ENCODE results near the gene PNMT.
A peak's percentile ranks its signal among the peaks of the same experiment; 100 is the strongest.

PNMT gene

GRCh38 chr17:39667945-39668924 lies at the start of gene PNMT:
Gene PNMT (plus strand): TSS chr17:39668453. CDS start chr17:39668476, 23 bp downstream.
- DNase-seq (ENCODE audit: low read depth in 3 of 3, low spot score in 1 of 3), result peak; percentile 15 to 66 (median 38)

GRCh38 chr17:39618956-39619785 lies 49.1 kb upstream of the PNMT start:
- no peak for DNase-seq (ENCODE audit: low read depth in 3 of 3, low spot score in 1 of 3)

- no peak for DNase-seq (ENCODE audit: low read depth in 3 of 3, low spot score in 1 of 3)
Measured at GRCh38 chr17:39619786-39620101, 48.5 kb upstream of the PNMT start.

- peak; percentile 64 to 92 (median 81) for DNase-seq (ENCODE audit: low read depth in 3 of 3, low spot score in 1 of 3)
Measured at GRCh38 chr17:39621523-39622379, 46.5 kb upstream of the PNMT start.

- DNase-seq (ENCODE audit: low read depth in 3 of 3, low spot score in 1 of 3), result no peak
Measured at GRCh38 chr17:39622380-39623006, 45.8 kb upstream of the PNMT start.

- DNase-seq (ENCODE audit: low read depth in 3 of 3, low spot score in 1 of 3), result peak; percentile 54 to 86 (median 70)
Measured at GRCh38 chr17:39623356-39623950, 44.8 kb upstream of the PNMT start.

DNA sequence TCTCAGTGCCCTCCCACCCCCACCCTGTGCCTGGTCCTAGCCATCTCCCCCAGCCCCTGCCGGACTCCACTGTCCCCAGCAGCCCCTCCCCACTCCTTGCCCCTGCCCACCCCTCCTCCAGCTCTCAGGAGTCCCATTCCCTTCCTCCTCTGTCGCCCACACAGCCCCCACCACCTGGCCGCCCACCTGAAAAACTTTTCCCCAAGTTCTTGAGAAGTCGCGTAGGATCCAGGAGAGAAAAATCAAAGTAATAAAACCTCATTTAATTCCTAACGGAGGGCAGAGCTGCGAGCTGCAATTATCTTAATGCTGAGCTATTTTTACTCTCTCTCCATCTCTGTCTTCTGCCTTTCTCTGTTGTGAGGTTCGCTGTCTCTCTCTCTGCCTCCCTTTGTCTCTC lies 43.9 kb upstream of the PNMT start:
- no peak for DNase-seq (ENCODE audit: low read depth in 3 of 3, low spot score in 1 of 3)

DNA sequence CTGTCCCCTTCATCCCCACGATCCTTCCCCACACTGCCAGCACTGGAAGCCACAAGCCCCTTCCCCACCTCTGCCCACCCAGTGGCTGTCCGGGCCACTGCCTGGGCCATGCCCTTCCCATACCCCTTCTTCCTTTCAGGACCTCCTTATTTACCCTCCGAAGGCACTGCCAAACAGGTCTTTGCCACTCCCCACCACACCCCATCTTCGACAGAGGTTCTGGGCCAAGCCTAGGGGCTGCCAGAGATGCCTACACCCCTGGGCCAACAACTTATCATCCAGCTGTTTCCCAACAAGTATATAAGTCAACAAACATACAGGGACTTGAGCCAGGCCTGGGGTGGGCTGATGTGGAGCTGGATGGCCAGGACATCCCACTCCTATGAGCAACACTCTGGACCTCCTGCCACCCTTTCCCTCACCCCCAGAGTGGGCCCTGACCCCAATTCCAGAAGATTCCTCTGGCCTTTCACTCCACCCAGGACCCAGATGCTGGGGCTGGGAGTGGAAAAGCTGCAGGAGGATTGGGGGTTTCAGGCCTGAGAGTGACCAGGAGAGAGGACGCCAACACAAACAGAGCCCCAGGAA lies 43.0 kb upstream of the PNMT start:
- no peak for DNase-seq (ENCODE audit: low read depth in 3 of 3, low spot score in 1 of 3)

DNA sequence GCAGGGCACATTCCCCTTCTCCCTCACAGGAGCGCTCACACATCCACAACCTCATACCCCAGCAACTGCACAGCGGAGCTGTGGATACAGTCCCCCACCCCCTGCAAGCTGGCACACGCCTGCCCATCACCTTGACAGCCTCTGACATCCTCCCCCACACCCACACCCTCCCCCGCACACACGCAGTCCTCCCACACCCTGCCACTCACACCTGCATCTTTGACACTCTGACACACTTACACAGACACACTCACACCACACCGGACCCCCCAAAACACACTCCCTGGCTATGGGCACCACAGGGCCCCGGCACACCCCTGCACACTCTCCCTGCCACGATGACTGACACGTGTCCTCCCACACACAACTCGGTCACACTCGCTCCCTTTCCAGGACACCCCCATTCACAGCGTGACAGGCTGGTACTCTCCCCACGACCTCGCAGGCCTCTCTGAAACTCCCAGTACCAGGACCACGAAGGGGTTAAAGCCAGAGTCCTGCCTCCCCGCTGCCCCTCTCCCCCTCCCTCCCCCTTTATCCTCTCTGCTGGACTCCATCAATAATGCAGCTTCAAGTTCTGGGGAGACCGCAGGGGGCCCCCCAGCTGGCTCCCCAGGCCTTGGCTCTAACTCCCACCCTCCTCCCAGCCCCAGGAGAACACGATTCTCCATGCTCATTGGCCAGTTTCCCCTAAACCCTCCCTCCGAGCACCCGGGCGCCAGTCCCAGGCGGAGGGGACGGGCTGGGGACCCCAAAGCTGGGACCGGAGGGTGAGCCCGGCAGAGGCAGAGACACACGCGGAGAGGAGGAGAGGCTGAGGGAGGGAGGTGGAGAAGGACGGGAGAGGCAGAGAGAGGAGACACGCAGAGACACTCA lies 41.8 kb upstream of the PNMT start, which contains the start of gene PPP1R1B:
Gene PPP1R1B, plus strand, starts transcription at position 782 of the 876 bp plus-strand sequence. CDS start 441 bp downstream, outside the sequence.
- DNase-seq (ENCODE audit: low read depth in 3 of 3, low spot score in 1 of 3), result no peak

- no peak for DNase-seq (ENCODE audit: low read depth in 3 of 3, low spot score in 1 of 3)
Measured at GRCh38 chr17:39627047-39627711, 41.1 kb upstream of the PNMT start.

- DNase-seq (ENCODE audit: low read depth in 3 of 3, low spot score in 1 of 3), result no peak
Measured at GRCh38 chr17:39627712-39628516, 40.3 kb upstream of the PNMT start.

DNA sequence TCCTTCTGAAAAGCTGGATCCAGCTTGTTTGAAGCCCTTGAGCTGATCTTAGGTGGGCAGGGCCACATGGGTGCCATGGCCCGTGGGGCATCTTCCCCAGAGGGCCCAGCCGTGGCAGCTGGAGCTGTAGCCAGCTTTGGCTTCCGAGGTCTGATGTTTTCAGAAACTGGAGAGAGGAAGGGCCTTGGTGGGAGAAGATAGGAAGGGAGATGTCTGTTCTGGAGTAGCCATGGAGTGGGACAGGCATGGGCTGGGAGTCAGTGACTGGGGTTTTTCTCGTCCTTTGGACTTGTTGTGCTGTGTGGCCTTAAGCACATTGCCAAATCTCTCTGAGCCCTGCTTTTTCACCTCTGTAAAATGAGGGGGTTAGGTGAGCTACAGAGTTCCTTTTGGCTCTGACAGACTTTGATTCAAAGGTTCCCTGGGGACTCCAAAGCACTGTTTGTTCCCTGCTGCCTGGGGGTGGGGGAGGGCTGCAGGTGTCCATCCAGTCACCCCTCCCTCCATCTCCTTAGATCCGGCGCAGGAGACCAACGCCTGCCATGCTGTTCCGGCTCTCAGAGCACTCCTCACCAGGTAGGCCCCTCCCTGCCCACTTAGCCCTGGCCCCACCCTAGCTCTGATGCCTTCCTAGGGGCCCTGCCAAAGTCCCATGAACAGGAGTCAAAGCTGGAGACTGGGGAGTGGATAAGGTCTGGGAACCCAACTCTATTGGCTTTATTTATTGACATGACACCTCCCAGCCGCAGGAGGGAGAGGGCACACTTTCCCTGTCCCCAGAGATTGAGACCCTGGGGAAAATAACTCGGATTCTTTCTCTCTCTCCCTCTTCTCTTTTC lies 39.4 kb upstream of the PNMT start:
- DNase-seq (ENCODE audit: low read depth in 3 of 3, low spot score in 1 of 3), result no peak

GRCh38 chr17:39629494-39629880 lies 38.8 kb upstream of the PNMT start:
- no peak for DNase-seq (ENCODE audit: low read depth in 3 of 3, low spot score in 1 of 3)

GRCh38 chr17:39629898-39630297 lies 38.4 kb upstream of the PNMT start:
- DNase-seq (ENCODE audit: low read depth in 3 of 3, low spot score in 1 of 3), result no peak

DNA sequence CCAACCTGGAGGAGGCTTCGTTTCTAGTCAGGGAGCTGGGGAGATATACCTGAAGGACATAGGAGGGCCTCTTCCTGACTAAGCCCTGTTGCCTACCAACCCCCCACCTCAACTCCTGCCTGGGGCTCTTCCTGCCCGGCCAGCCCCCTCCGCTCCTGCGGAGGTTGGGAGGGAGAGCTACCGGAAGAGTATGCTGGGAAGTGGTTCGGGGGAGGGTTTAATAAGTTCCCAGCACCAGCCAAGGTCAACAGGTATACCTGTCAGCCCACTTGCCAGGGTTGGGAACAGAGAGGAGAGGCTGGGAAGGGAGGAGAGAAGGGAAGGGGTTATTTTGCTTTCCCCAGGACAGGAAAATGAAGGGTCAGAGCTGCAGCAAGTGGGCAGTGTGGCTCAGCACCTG lies 36.9 kb upstream of the PNMT start:
- DNase-seq (ENCODE audit: low read depth in 3 of 3, low spot score in 1 of 3), result no peak

DNA sequence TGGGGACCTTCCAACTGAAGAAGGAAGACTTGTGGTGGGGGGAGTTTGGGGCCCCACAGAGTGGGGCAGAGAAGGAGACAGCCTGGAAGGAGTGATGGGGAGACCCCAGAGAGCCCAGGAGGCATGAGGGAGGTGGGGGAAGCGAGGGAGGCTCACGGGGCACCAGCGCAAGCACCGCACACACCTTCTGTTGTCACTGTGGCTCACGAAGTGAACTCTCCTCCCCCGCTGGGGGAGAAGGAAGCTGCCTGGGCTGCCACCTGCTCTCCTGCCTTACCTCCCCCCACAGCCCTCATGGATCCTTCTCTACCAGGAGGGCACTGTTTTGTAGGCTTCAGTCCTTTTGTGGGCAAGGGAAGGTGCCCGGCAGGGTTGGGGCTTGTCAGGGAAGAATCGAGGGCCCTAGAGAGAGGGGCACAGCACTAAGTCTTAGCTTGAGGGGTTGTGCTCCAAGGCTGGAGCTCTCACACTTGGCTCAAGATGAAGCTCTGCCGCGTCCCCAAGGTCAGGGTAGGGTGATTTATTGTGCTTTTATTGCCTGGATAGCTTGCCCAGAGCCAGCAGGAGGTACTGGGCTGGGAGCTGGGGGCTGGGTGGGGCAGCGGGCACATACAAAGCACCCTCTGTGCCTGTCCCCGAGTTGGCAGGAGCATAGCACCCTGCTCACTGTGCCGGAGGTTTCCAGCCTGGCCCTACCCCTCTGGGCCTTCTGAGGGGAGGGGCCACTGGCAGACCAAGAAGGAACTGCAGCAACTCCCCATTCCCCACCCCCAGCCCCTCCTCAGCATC lies 35.9 kb upstream of the PNMT start:
- no peak for DNase-seq (ENCODE audit: low read depth in 3 of 3, low spot score in 1 of 3)

All from stimulated activated CD4-positive, alpha-beta T cell treated with anti-CD3 and anti-CD28 coated beads, TNF-alpha, amount 100 ng/mL, for 1 hour (primary cell).